Loucy (cell line): Measurements from ENCODE around the gene TFCP2L1.

ENCODE experiments used
- H2AFZ ChIP-seq: fragments of 200-600 bp; sonication (generic); 2 replicates; pipeline ENCODE4 v1.6.0; 2016; ENCODE audit warnings: antibody characterized with exemption, mild to moderate bottlenecking, low read length, moderate library complexity
- H3F3A ChIP-seq: fragments of 200-600 bp; 2 replicates; pipeline ENCODE4 v1.6.0; 2016; ENCODE audit warnings: antibody characterized with exemption, low read depth, mild to moderate bottlenecking
- H3K27me3 ChIP-seq: fragments of 200-600 bp; sonication (generic); 2 replicates; pipeline ENCODE4 v1.6.1; 2014; ENCODE audit warnings: low read length, mild to moderate bottlenecking; ENCODE audit not compliant: insufficient read depth, poor library complexity, severe bottlenecking
- H3K36me3 ChIP-seq: fragments of 200-600 bp; sonication (generic); 2 replicates; pipeline ENCODE4 v1.6.1; 2016; ENCODE audit warnings: low read length; ENCODE audit not compliant: insufficient read depth
- H3K4me1 ChIP-seq: fragments of 200-600 bp; sonication (generic); 2 replicates; pipeline ENCODE4 v1.5.1; 2014; ENCODE audit warnings: low read length, mild to moderate bottlenecking; ENCODE audit not compliant: insufficient read depth, poor library complexity, severe bottlenecking
- H3K4me2 ChIP-seq: fragments of 200-600 bp; sonication (generic); 2 replicates; pipeline ENCODE4 v1.6.0; 2014; ENCODE audit warnings: antibody characterized with exemption, low read length, low read depth, mild to moderate bottlenecking; ENCODE audit not compliant: poor library complexity, severe bottlenecking
- H3K4me3 ChIP-seq: fragments of 200-600 bp; sonication (generic); 2 replicates; pipeline ENCODE4 v1.5.1; 2014; ENCODE audit warnings: low read length, mild to moderate bottlenecking, mixed read lengths; ENCODE audit not compliant: poor library complexity, severe bottlenecking
- H3K79me2 ChIP-seq: fragments of 200-600 bp; sonication (generic); 2 replicates; pipeline ENCODE4 v1.6.1; 2014; ENCODE audit warnings: low read length; ENCODE audit not compliant: insufficient read depth
- H3K9ac ChIP-seq: fragments of 200-600 bp; sonication (generic); 2 replicates; pipeline ENCODE4 v1.6.0; 2014; ENCODE audit warnings: mild to moderate bottlenecking, low read depth, low read length, moderate library complexity; ENCODE audit not compliant: poor library complexity, severe bottlenecking
- H3K9me2 ChIP-seq: fragments of 200-600 bp; sonication (generic); replicated peaks from 2 replicates; pipeline ENCODE4 v1.6.1; 2016; ENCODE audit warnings: low read depth, low read length, mixed read lengths
- H3K9me3 ChIP-seq: fragments of 200-600 bp; sonication (generic); 2 replicates; pipeline ENCODE4 v1.6.1; 2014; ENCODE audit warnings: mild to moderate bottlenecking, antibody characterized with exemption, low read length, low read depth; ENCODE audit not compliant: insufficient read depth
- H4K20me1 ChIP-seq: fragments of 200-600 bp; sonication (generic); 2 replicates; pipeline ENCODE4 v1.6.0; 2014; ENCODE audit warnings: antibody characterized with exemption, low read length, mild to moderate bottlenecking; ENCODE audit not compliant: insufficient read depth, poor library complexity, severe bottlenecking
- CTCF ChIP-seq: fragments of 200-600 bp; sonication (generic); conservative IDR thresholded peaks from 2 replicates; pipeline ENCODE4 v1.5.1; 2014; ENCODE audit warnings: mild to moderate bottlenecking, antibody characterized with exemption, low read length
- EZH2phosphoT487 ChIP-seq: fragments of 200-600 bp; IDR thresholded peaks from 2 replicates; pipeline ENCODE4 v1.6.1; 2018; ENCODE audit warnings: antibody characterized with exemption, mild to moderate bottlenecking, moderate library complexity, borderline replicate concordance

The TFCP2L1 gene

GRCh38 chr2:121247534-121247933 lies 37.5 kb downstream of the TFCP2L1 start:
- Histone ChIP-seq H3K36me3 (no peaks in the 10 kb centered on the region), H3K4me2 (no peak overlapping the region), H3K79me2 (no peaks in the 10 kb centered on the region), H3F3A (no peaks in the 10 kb centered on the region), H3K9ac (no peak overlapping the region), H3K4me1 (no peaks in the 10 kb centered on the region), H2AFZ (no peak overlapping the region), H3K9me2 (no peaks in the 10 kb centered on the region), H4K20me1 (no peaks in the 10 kb centered on the region), H3K27me3 (no peaks in the 10 kb centered on the region), H3K9me3 (no peaks in the 10 kb centered on the region), H3K4me3 (no peak overlapping the region)
- TF ChIP-seq CTCF (no peak), EZH2phosphoT487 (no peak)

GRCh38 chr2:121246704-121247255 lies 38.2 kb downstream of the TFCP2L1 start:
- H3K4me1 ChIP-seq: no peaks in the 10 kb centered on the region
- H3F3A ChIP-seq: no peaks in the 10 kb centered on the region
- no peaks in the 10 kb centered on the region for H3K9me2 ChIP-seq
- no peaks in the 10 kb centered on the region for H4K20me1 ChIP-seq
- H3K9ac ChIP-seq: no peak overlapping the region
- no peak overlapping the region for H2AFZ ChIP-seq
- H3K79me2 ChIP-seq: no peaks in the 10 kb centered on the region
- no peak overlapping the region for H3K4me2 ChIP-seq
- no peaks in the 10 kb centered on the region for H3K27me3 ChIP-seq
- H3K36me3 ChIP-seq: no peaks in the 10 kb centered on the region
- no peaks in the 10 kb centered on the region for H3K9me3 ChIP-seq
- no peak for TF ChIP-seq EZH2phosphoT487
- no peak for TF ChIP-seq CTCF
- no peak overlapping the region for H3K4me3 ChIP-seq

GRCh38 chr2:121245913-121246312 lies 39.1 kb downstream of the TFCP2L1 start:
- TF ChIP-seq EZH2phosphoT487 (no peak), CTCF (no peak)
- Histone ChIP-seq H4K20me1 (no peaks in the 10 kb centered on the region), H3K4me1 (no peaks in the 10 kb centered on the region), H3K79me2 (no peaks in the 10 kb centered on the region), H3K36me3 (no peaks in the 10 kb centered on the region), H3K4me3 (no peak overlapping the region), H3K27me3 (no peaks in the 10 kb centered on the region), H3K9ac (no peak overlapping the region), H2AFZ (no peak overlapping the region), H3K4me2 (no peak overlapping the region), H3F3A (no peaks in the 10 kb centered on the region), H3K9me2 (no peaks in the 10 kb centered on the region), H3K9me3 (no peaks in the 10 kb centered on the region)
